Measurements from ENCODE around the gene FAM20B. TPM values are rescaled to one million over a fixed set of nuclear protein-coding genes. Genes with fewer than 3 reads are reported as not detected.
A peak's percentile ranks its signal among the peaks of the same experiment; 100 is the strongest.
"Not testable (repeated sequence)": the region's sequence is repeated elsewhere in the genome, so short reads cannot be mapped to it uniquely, and the experiment has no call there.

FAM20B gene, protein sequence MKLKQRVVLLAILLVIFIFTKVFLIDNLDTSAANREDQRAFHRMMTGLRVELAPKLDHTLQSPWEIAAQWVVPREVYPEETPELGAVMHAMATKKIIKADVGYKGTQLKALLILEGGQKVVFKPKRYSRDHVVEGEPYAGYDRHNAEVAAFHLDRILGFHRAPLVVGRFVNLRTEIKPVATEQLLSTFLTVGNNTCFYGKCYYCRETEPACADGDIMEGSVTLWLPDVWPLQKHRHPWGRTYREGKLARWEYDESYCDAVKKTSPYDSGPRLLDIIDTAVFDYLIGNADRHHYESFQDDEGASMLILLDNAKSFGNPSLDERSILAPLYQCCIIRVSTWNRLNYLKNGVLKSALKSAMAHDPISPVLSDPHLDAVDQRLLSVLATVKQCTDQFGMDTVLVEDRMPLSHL
- 10 to 100 TPM; 22.7 to 23.7 TPM for total RNA-seq
- 1 to 10 TPM; 5.1 to 7.7 (median 7.5) TPM for polyA plus RNA-seq
- total RNA-seq = 25.6 to 102 (median 83.6) reads per million in 6 experiments

- ATAC-seq = peak; percentile 81 to 87
- peaks cover 18 to 49% (median 45%) of the 10 kb centered on the region in 4 donors for H3K4me1 Mint-ChIP-seq
- DNase-seq = peak; percentile 82 to 95 (median 86)
- H3K27ac Mint-ChIP-seq = peak within 1 kb of the TSS; percentile 83 to 93 (median 87)
- POLR2A ChIA-PET = interaction anchor here (1.5 kb wide), 1 partner anchor 57 kb away, joined by 3 read pairs; the partner anchor contains the start of gene TOR3A
- H3K4me3 Mint-ChIP-seq = peak within 1 kb of the TSS; percentile 81 to 94 (median 90)
- H3K36me3 Mint-ChIP-seq = no peaks in the 10 kb centered on the region
- H3K27me3 Mint-ChIP-seq = peaks cover 0 to under 1% (median 0%) of the 10 kb centered on the region in 5 donors
- no peaks in the 10 kb centered on the region for H3K9me3 Mint-ChIP-seq
These were observed at the start of gene FAM20B for GRCh38 chr1:179025125-179025974. Gene FAM20B (plus strand): TSS chr1:179025894. CDS start chr1:179043848, 17,954 bp downstream.

GRCh38 chr1:178976541-178976940 is 49.2 kb upstream of the FAM20B start:
- POLR2A ChIA-PET = no interaction called here
- DNase-seq (no peak), ATAC-seq (no peak)
- H3K36me3 Mint-ChIP-seq = peaks cover 3 to 40% (median 4%) of the 10 kb centered on the region in 3 donors
- peaks cover 5 to 56% (median 27%) of the 10 kb centered on the region in 9 donors for H3K9me3 Mint-ChIP-seq
- H3K27me3 Mint-ChIP-seq = peaks cover 7 to 11% (median 7%) of the 10 kb centered on the region in 5 donors
- H3K27ac Mint-ChIP-seq = no peak overlapping the region
- H3K4me1 Mint-ChIP-seq = peaks cover 2 to 14% (median 4%) of the 10 kb centered on the region in 4 donors
- H3K4me3 Mint-ChIP-seq = no peak overlapping the region

GRCh38 chr1:178986204-178986603 is 39.5 kb upstream of the FAM20B start:
- H3K27ac Mint-ChIP-seq = no peak overlapping the region
- POLR2A ChIA-PET = no interaction called here
- peaks cover 0 to 17% (median 4%) of the 10 kb centered on the region in 9 donors for H3K9me3 Mint-ChIP-seq
- H3K36me3 Mint-ChIP-seq = no peaks in the 10 kb centered on the region
- ATAC-seq (no peak), DNase-seq (no peak)
- H3K4me1 Mint-ChIP-seq = no peaks in the 10 kb centered on the region
- no peaks in the 10 kb centered on the region for H3K27me3 Mint-ChIP-seq
- H3K4me3 Mint-ChIP-seq = no peak overlapping the region

GRCh38 chr1:178988198-178988597 is 37.5 kb upstream of the FAM20B start:
- H3K27me3 Mint-ChIP-seq, H3K27ac Mint-ChIP-seq, H3K4me1 Mint-ChIP-seq, H3K4me3 Mint-ChIP-seq, ATAC-seq, DNase-seq, H3K9me3 Mint-ChIP-seq, H3K36me3 Mint-ChIP-seq, POLR2A ChIA-PET: not testable (repeated sequence)

DNA sequence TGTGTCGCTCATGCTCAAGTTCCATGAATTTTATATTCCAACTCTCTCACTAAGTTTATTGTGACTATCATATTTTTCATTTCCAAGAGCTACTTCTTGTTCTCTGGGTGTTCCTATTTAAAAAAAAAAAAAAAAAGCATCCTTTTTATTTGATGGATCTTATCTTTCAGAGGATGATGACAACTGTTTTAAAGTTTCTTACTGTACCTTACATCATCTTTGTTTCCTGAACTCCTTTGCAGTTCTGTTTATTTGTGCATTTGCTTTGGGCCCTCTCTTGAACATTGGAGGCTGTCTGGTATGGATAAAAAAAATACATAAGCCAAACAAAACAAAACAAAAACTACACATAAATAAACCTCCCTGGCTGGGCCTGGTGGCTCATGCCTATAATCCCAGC is 32.1 kb upstream of the FAM20B start:
- no peak for ATAC-seq
- POLR2A ChIA-PET = no interaction called here
- no peaks in the 10 kb centered on the region for H3K4me1 Mint-ChIP-seq
- H3K9me3 Mint-ChIP-seq = peaks cover 0 to 9% (median 4%) of the 10 kb centered on the region in 9 donors
- no peak overlapping the region for H3K4me3 Mint-ChIP-seq
- DNase-seq = no peak
- peaks cover 0 to 3% (median 0%) of the 10 kb centered on the region in 5 donors for H3K27me3 Mint-ChIP-seq
- H3K27ac Mint-ChIP-seq = no peak overlapping the region
- H3K36me3 Mint-ChIP-seq = peaks cover 0 to 6% (median 0%) of the 10 kb centered on the region in 3 donors

- Mint-ChIP-seq H3K9me3 (peaks cover 0 to 9% (median 2%) of the 10 kb centered on the region in 9 donors), H3K27me3 (peaks cover 0 to 3% (median 0%) of the 10 kb centered on the region in 5 donors), H3K27ac (no peak overlapping the region), H3K4me3 (no peak overlapping the region), H3K36me3 (peaks cover 0 to 6% (median 0%) of the 10 kb centered on the region in 3 donors), H3K4me1 (peaks cover 0 to under 1% (median under 1%) of the 10 kb centered on the region in 4 donors)
- ATAC-seq (no peak), DNase-seq (no peak)
- POLR2A ChIA-PET = no interaction called here
These were observed 28.3 kb upstream of the FAM20B start for GRCh38 chr1:178997428-178997827.

DNA sequence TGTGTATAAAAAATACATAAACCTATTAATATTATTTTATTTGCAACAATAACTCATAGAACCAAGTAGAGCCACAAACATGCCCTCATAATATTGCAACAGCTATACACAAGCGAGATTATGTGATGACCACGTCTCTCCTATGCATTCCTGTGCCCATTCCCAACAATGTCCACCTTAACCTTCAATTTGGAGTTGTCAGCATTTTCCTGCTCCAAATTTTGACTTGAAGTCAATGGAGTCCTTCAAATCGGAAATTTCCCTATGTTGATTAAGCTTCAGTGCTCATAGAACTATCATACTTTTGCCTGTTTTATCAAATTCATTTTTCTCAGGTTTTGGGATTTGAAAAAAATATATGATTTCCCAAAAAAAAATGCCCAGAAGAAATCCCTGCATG is 27.4 kb upstream of the FAM20B start:
- Mint-ChIP-seq H3K27me3 (peaks cover 0 to 3% (median 0%) of the 10 kb centered on the region in 5 donors), H3K4me1 (peaks cover 6 to 9% (median 8%) of the 10 kb centered on the region in 4 donors), H3K9me3 (peaks cover 0 to 9% (median 2%) of the 10 kb centered on the region in 9 donors), H3K27ac (no peak overlapping the region), H3K36me3 (peaks cover 0 to 6% (median 0%) of the 10 kb centered on the region in 3 donors), H3K4me3 (no peak overlapping the region)
- POLR2A ChIA-PET = no interaction called here
- DNase-seq = no peak
- ATAC-seq = no peak

GRCh38 chr1:178999061-178999460 is 26.6 kb upstream of the FAM20B start:
- H3K36me3 Mint-ChIP-seq = peaks cover 0 to 6% (median 0%) of the 10 kb centered on the region in 3 donors
- no peak for ATAC-seq
- H3K4me1 Mint-ChIP-seq = peaks cover 10 to 16% (median 15%) of the 10 kb centered on the region in 4 donors
- POLR2A ChIA-PET = no interaction called here
- no peak overlapping the region for H3K4me3 Mint-ChIP-seq
- no peaks in the 10 kb centered on the region for H3K27me3 Mint-ChIP-seq
- H3K27ac Mint-ChIP-seq = no peak overlapping the region
- peaks cover 0 to 9% (median 2%) of the 10 kb centered on the region in 9 donors for H3K9me3 Mint-ChIP-seq
- no peak for DNase-seq

GRCh38 chr1:179001451-179001850 is 24.2 kb upstream of the FAM20B start:
- H3K27ac Mint-ChIP-seq = peak overlapping the region in 1 of 10 donors; percentile 67
- POLR2A ChIA-PET = no interaction called here
- ATAC-seq = no peak

DNA sequence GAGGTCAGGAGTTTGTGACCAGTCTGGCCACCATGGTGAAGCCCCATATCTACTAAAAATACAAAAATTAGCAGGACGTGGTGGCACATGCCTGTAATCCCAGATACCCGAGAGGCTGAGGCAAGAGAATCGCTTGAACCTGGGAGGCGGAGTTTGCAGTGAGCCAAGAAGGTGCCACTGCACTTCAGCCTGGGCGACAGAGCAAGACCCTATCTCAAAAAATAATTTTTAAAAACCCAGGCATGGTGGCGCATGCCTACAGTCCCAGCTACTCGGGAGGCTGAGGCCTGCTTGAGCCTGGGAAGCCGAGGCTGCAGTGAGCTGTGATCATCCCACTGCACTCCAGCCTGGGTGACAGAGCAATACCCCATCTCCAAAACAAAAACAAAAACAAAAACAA is 23.6 kb upstream of the FAM20B start:
- DNase-seq, ATAC-seq, H3K9me3 Mint-ChIP-seq, H3K4me3 Mint-ChIP-seq, H3K36me3 Mint-ChIP-seq, H3K27me3 Mint-ChIP-seq, POLR2A ChIA-PET: not testable (repeated sequence)
- peaks cover 13 to 24% (median 22%) of the 10 kb centered on the region in 4 donors for H3K4me1 Mint-ChIP-seq
- peak overlapping the region in 2 of 10 donors; percentile 27 to 83 for H3K27ac Mint-ChIP-seq

More at GRCh38 chr1:179001451-179001850, 24.2 kb upstream of the FAM20B start:
- Mint-ChIP-seq H3K4me1 (peaks cover 13 to 24% (median 22%) of the 10 kb centered on the region in 4 donors), H3K9me3 (peaks cover 0 to 2% (median 0%) of the 10 kb centered on the region in 9 donors), H3K36me3 (no peaks in the 10 kb centered on the region), H3K27me3 (no peaks in the 10 kb centered on the region), H3K4me3 (no peak overlapping the region)
- no peak for DNase-seq

GRCh38 chr1:179002552-179003345 is 22.9 kb upstream of the FAM20B start:
- Mint-ChIP-seq H3K9me3 (no peaks in the 10 kb centered on the region), H3K27ac (peak overlapping the region; percentile 17 to 89 (median 83)), H3K4me1 (peaks cover 13 to 24% (median 22%) of the 10 kb centered on the region in 4 donors), H3K27me3 (peaks cover 0 to under 1% (median 0%) of the 10 kb centered on the region in 5 donors), H3K4me3 (peak overlapping the region in 6 of 10 donors; percentile 10 to 60 (median 39)), H3K36me3 (no peaks in the 10 kb centered on the region)
- POLR2A ChIA-PET = no interaction called here
- ATAC-seq (peak; percentile 74 to 88), DNase-seq (peak; percentile 40 to 84 (median 65))

Measured in naive thymus-derived CD8-positive, alpha-beta T cell (primary cell).